ENCODE data around the gene LYSMD2. TPM values are rescaled to one million over a fixed set of nuclear protein-coding genes. Genes with fewer than 3 reads are reported as not detected.

The LYSMD2 gene
- total and polyA plus RNA-seq, 9 donors = 8.9 to 16.4 (median 13.4) TPM

DNA sequence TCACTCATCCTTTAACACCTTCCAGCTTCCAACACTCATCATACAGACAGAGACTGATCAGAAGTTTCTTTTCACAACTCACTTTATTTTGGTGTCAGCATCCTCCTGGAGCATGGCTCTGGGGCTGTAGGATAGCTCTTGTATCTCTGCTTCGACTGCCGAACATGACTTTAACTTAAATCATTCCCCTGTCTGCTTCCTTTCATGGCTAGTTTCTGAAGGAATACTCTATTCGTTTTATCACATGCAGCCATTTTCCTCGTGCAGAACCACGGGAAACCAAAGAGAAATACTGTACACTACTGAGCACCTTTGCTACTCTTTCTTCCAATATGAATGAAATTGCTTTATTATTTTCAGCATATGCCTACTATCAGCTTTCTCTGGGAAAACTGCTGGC lies 11.9 kb upstream of the LYSMD2 start:
- Histone ChIP-seq H3K9me3 (no peaks in the 10 kb centered on the region), H3K4me1 (ENCODE audit: insufficient read depth) (no peaks in the 10 kb centered on the region), H3K36me3 (no peaks in the 10 kb centered on the region), H3K27ac (no peak overlapping the region), H3K27me3 (no peaks in the 10 kb centered on the region), H3K4me3 (no peak overlapping the region)
- intact Hi-C loops (cut with DNase I) = no loop called here
- no peak for DNase-seq
- 72 to 85% (median 77%) methylated on average over 5 of the region's 5 CpGs for WGBS, 3 donors
- TF ChIP-seq, protein P1, sequence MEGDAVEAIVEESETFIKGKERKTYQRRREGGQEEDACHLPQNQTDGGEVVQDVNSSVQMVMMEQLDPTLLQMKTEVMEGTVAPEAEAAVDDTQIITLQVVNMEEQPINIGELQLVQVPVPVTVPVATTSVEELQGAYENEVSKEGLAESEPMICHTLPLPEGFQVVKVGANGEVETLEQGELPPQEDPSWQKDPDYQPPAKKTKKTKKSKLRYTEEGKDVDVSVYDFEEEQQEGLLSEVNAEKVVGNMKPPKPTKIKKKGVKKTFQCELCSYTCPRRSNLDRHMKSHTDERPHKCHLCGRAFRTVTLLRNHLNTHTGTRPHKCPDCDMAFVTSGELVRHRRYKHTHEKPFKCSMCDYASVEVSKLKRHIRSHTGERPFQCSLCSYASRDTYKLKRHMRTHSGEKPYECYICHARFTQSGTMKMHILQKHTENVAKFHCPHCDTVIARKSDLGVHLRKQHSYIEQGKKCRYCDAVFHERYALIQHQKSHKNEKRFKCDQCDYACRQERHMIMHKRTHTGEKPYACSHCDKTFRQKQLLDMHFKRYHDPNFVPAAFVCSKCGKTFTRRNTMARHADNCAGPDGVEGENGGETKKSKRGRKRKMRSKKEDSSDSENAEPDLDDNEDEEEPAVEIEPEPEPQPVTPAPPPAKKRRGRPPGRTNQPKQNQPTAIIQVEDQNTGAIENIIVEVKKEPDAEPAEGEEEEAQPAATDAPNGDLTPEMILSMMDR (IDR thresholded peaks at IDR 0.05) = no peak
- TF ChIP-seq POLR2A (IDR thresholded peaks at IDR 0.05) (no peak), EP300 (IDR thresholded peaks at IDR 0.05) (no peak)

DNA sequence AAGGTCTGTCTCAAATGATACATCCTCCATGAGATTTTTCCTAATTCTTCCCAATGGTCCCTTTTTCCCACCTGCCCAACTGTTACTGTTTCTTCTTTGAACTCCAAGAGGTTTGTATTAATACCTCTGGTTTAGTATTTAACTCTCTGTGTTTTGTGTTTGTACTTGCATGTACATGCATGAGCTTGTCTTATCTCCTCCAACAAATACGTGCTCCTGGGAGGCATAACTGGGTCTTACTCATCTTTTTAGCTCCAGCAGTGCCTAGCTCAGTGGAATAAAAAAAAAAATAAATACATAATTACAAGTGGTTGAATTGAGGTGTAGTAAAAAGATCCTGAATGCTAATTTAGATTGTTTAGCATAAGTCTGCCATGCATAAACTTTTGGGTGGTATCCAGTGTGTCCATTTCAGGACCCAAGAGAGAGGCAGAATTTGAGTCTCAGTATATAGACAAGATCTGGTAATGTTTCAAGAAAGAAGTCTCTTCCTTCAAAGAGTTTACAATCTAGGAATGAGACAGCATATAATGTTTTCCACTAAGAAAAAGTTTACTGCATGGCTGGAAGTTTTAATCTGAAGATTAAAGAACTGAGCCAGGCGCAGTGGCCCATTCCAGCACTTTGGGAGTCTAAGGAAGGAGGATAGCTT lies 1.7 kb upstream of the LYSMD2 start:
- H3K9me3 ChIP-seq = no peaks in the 10 kb centered on the region
- peaks cover 2% of the 10 kb centered on the region for H3K4me1 ChIP-seq (ENCODE audit: insufficient read depth)
- intact Hi-C loops (cut with DNase I) = no loop called here
- H3K27me3 ChIP-seq = no peaks in the 10 kb centered on the region
- H3K4me3 ChIP-seq = no peak overlapping the region
- no peak overlapping the region for H3K27ac ChIP-seq
- DNase-seq = no peak
- no peaks in the 10 kb centered on the region for H3K36me3 ChIP-seq
- no peak for TF ChIP-seq POLR2A (IDR thresholded peaks at IDR 0.05)
- TF ChIP-seq EP300 (IDR thresholded peaks at IDR 0.05) = no peak
- TF ChIP-seq, protein P1 (IDR thresholded peaks at IDR 0.05) = no peak
- WGBS, 3 donors = 86 to 91% (median 88%) methylated on average over 2 of the region's 2 CpGs

DNA sequence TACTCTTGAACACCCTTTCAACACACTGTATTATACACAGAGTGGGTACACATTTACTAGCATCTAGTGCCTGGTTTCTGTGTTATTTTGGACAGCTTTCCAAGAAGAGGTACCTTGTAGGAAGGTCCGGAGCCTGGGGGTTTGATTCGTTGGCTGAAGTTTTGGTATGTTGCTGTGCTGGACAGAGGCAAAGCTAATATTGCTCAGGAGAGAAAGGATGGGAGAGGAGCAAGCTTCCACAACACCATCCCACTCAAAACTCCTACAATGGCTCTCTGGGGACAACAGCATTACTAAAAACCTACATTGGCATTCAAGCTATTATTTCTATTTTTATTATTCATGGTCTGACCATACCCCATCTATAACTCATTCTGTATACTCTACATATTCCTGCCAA lies 1.1 kb upstream of the LYSMD2 start:
- TF ChIP-seq EP300 (IDR thresholded peaks at IDR 0.05) = no peak
- no peak for TF ChIP-seq POLR2A (IDR thresholded peaks at IDR 0.05)
- TF ChIP-seq, protein P1 (IDR thresholded peaks at IDR 0.05) = no peak
- Histone ChIP-seq H3K27ac (peak overlapping the region in 1 of 2 donors; percentile 95), H3K4me3 (no peak overlapping the region)

DNA sequence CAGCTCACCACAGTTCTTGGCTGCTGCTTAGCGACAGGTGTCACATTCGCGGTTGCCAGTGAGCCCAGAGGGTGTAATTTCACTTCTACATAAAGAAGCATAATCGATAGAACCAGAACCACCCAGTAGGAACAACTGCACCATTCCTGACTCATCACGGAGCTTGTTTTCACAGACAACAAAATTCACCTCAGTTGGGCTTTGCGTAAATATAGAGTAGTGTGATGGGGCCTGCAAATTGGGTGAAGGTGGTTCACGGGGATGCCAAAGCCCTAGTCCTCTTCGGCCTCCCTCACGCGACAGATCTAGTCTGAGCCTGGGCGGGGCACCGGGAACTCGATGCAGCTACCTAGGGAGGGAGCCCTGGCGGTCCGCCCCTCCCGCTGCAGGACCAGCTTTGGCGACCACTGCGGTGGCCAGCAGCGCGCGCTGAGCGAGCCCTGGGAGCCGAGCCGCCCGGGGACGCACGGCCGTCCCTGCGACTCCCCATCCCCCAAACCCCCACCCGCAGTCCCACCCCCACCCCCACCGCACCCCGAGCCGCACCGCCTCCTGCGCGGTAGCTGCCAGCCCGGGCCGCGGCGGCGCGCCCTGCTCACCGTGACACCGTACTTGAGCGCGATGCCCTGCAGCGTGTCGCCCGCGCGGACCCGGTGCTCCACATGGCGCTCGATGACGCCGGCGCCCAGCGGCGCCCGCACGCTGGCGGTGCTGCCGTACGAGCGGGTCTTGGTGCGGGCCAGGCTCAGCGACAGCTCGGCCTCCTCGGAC lies 519 bp downstream of the LYSMD2 start:
- no peaks in the 10 kb centered on the region for H3K27me3 ChIP-seq
- intact Hi-C loops (cut with DNase I) = no loop called here
- WGBS, 3 donors = 3 to 11% (median 4%) methylated on average over 14 to 69 of the region's 69 CpGs
- no peaks in the 10 kb centered on the region for H3K36me3 ChIP-seq
- peak overlapping the region; percentile 68 for H3K4me3 ChIP-seq
- TF ChIP-seq, protein P1 (IDR thresholded peaks at IDR 0.05) = no peak
- TF ChIP-seq EP300 (IDR thresholded peaks at IDR 0.05) (no peak), POLR2A (IDR thresholded peaks at IDR 0.05) (no peak)
- no peaks in the 10 kb centered on the region for H3K9me3 ChIP-seq
- peak overlapping the region; percentile 73 to 95 for H3K27ac ChIP-seq
- DNase-seq = peak in 4 of 5 donors; percentile 29 to 64 (median 56)
- peaks cover 10% of the 10 kb centered on the region for H3K4me1 ChIP-seq (ENCODE audit: insufficient read depth)

More for the DNA sequence above, 1.1 kb upstream of the LYSMD2 start:
- no peak for DNase-seq
- no peaks in the 10 kb centered on the region for H3K27me3 ChIP-seq
- intact Hi-C loops (cut with DNase I) = no loop called here
- peaks cover 2% of the 10 kb centered on the region for H3K4me1 ChIP-seq (ENCODE audit: insufficient read depth)
- no peaks in the 10 kb centered on the region for H3K36me3 ChIP-seq
- H3K9me3 ChIP-seq = no peaks in the 10 kb centered on the region
- 36 to 60% (median 44%) methylated on average over 2 of the region's 2 CpGs for WGBS, 3 donors
